ENCODE data around the gene CELA3B. TPM values are rescaled to one million over a fixed set of nuclear protein-coding genes. Genes with fewer than 3 reads are reported as not detected.
"Not testable (repeated sequence)": the region's sequence is repeated elsewhere in the genome, so short reads cannot be mapped to it uniquely, and the experiment has no call there.

CELA3B gene
- total and polyA plus RNA-seq, 2 donors (not counting 1 experiment from before 2014, with no cell fraction given): not detected

DNA sequence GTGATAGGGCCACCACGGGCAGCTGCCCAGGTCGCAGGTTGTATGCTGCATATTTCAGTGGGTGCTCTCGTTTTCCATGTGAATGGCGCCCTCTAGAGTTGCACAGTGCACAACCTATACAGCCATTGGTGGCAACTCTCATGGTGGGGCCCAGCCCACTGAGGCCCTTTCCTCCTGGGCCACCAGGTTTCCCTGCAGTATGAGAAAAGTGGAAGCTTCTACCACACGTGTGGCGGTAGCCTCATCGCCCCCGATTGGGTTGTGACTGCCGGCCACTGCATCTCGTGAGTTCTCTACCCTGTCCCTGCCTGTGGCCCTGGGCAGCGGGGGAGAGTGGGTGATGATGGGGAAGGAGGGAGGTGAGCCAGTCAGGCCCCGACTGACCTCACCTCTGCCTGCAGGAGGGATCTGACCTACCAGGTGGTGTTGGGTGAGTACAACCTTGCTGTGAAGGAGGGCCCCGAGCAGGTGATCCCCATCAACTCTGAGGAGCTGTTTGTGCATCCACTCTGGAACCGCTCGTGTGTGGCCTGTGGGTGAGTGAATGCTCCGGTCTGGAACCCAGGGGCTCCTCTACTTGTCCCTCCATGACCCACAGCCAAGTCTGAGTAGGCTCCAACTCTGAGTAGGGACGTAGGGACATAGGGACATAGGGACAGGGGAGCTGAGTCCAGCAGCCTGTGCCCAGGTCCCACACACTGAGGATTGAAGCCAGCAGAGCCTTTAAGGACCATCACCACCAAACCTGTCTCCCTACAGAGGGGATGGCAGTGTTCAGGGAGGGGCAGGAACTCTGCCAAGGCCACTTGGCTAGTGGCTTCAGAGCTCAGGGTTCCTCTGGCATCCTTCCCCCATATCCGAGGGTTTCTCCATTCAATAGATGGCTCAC lies 28.7 kb downstream of the CELA3B start:
- H3K9ac ChIP-seq (ENCODE audit: insufficient read depth, low read length); H3K4me3 ChIP-seq (replicated peaks in 1 of 4; ENCODE audit: control extremely low read depth in 1 of 4, insufficient read depth in 1 of 4, low read depth in 3 of 4, low read length in 4 of 4); H3K4me2 ChIP-seq (ENCODE audit: extremely low read depth, insufficient read depth, low read length); H3K9me3 ChIP-seq (ENCODE audit: control insufficient read depth, insufficient read depth, low read depth, low read length); H3K36me3 ChIP-seq (ENCODE audit: control insufficient read depth, insufficient read depth, low read length); H4K20me1 ChIP-seq (ENCODE audit: control insufficient read depth, extremely low read depth, insufficient read depth, low read length); H3K27ac ChIP-seq (ENCODE audit: insufficient read depth, low read length); H3K79me2 ChIP-seq (ENCODE audit: control insufficient read depth, insufficient read depth, low read length); H2AFZ ChIP-seq (ENCODE audit: low read length); H3K27me3 ChIP-seq (ENCODE audit: control insufficient read depth, insufficient read depth, low read length); H3K4me1 ChIP-seq (ENCODE audit: control insufficient read depth, extremely low read depth, insufficient read depth, low read length): not testable (repeated sequence)
- TF ChIP-seq, protein P1, sequence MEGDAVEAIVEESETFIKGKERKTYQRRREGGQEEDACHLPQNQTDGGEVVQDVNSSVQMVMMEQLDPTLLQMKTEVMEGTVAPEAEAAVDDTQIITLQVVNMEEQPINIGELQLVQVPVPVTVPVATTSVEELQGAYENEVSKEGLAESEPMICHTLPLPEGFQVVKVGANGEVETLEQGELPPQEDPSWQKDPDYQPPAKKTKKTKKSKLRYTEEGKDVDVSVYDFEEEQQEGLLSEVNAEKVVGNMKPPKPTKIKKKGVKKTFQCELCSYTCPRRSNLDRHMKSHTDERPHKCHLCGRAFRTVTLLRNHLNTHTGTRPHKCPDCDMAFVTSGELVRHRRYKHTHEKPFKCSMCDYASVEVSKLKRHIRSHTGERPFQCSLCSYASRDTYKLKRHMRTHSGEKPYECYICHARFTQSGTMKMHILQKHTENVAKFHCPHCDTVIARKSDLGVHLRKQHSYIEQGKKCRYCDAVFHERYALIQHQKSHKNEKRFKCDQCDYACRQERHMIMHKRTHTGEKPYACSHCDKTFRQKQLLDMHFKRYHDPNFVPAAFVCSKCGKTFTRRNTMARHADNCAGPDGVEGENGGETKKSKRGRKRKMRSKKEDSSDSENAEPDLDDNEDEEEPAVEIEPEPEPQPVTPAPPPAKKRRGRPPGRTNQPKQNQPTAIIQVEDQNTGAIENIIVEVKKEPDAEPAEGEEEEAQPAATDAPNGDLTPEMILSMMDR (conservative IDR thresholded peaks at IDR 0.05 in 1 of 2, IDR thresholded peaks at IDR 0.05 in 1 of 2; ENCODE audit: low read depth in 1 of 2, low read length in 2 of 2): peak; percentile 17 to 21
- peak; percentile 8 to 22 for DNase-seq (ENCODE audit: low read depth in 2 of 2)

- H3K27me3 ChIP-seq (ENCODE audit: control insufficient read depth, insufficient read depth, low read length); H3K36me3 ChIP-seq (ENCODE audit: control insufficient read depth, insufficient read depth, low read length); H3K79me2 ChIP-seq (ENCODE audit: control insufficient read depth, insufficient read depth, low read length); H3K27ac ChIP-seq (ENCODE audit: insufficient read depth, low read length); H3K4me2 ChIP-seq (ENCODE audit: extremely low read depth, insufficient read depth, low read length); DNase-seq (ENCODE audit: low read depth in 2 of 2); H3K9ac ChIP-seq (ENCODE audit: insufficient read depth, low read length); H3K4me3 ChIP-seq (replicated peaks in 1 of 4; ENCODE audit: control extremely low read depth in 1 of 4, insufficient read depth in 1 of 4, low read depth in 3 of 4, low read length in 4 of 4); H4K20me1 ChIP-seq (ENCODE audit: control insufficient read depth, extremely low read depth, insufficient read depth, low read length); H3K4me1 ChIP-seq (ENCODE audit: control insufficient read depth, extremely low read depth, insufficient read depth, low read length); H3K9me3 ChIP-seq (ENCODE audit: control insufficient read depth, insufficient read depth, low read depth, low read length); H2AFZ ChIP-seq (ENCODE audit: low read length): not testable (repeated sequence)
Observed at GRCh38 chr1:22006736-22007135, 29.9 kb downstream of the CELA3B start.

GRCh38 chr1:22007262-22007661 lies 30.4 kb downstream of the CELA3B start:
- DNase-seq (ENCODE audit: low read depth in 2 of 2); H3K9me3 ChIP-seq (ENCODE audit: control insufficient read depth, insufficient read depth, low read depth, low read length); H3K4me3 ChIP-seq (replicated peaks in 1 of 4; ENCODE audit: control extremely low read depth in 1 of 4, insufficient read depth in 1 of 4, low read depth in 3 of 4, low read length in 4 of 4); H3K27ac ChIP-seq (ENCODE audit: insufficient read depth, low read length); H2AFZ ChIP-seq (ENCODE audit: low read length); H3K79me2 ChIP-seq (ENCODE audit: control insufficient read depth, insufficient read depth, low read length); H3K36me3 ChIP-seq (ENCODE audit: control insufficient read depth, insufficient read depth, low read length); H3K27me3 ChIP-seq (ENCODE audit: control insufficient read depth, insufficient read depth, low read length); H3K4me1 ChIP-seq (ENCODE audit: control insufficient read depth, extremely low read depth, insufficient read depth, low read length); H3K4me2 ChIP-seq (ENCODE audit: extremely low read depth, insufficient read depth, low read length); H3K9ac ChIP-seq (ENCODE audit: insufficient read depth, low read length); H4K20me1 ChIP-seq (ENCODE audit: control insufficient read depth, extremely low read depth, insufficient read depth, low read length): not testable (repeated sequence)

DNA sequence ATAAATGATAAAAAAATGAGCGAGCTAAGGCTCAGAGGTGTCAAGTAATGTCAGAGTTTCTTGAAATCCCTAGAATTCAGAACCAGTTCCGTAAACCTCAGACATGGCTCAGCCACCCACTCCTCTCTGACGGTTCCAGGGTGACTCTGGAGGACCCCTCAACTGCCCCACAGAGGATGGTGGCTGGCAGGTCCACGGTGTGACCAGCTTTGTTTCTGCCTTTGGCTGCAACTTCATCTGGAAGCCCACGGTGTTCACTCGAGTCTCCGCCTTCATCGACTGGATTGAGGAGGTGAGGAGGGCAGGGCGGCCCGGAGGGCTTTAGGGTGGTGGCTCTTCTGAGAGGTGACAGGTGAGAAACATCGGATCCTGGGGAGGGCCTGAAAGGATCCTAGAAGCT lies 32.7 kb downstream of the CELA3B start:
- H4K20me1 ChIP-seq (ENCODE audit: control insufficient read depth, extremely low read depth, insufficient read depth, low read length); DNase-seq (ENCODE audit: low read depth in 2 of 2); H3K4me3 ChIP-seq (replicated peaks in 1 of 4; ENCODE audit: control extremely low read depth in 1 of 4, insufficient read depth in 1 of 4, low read depth in 3 of 4, low read length in 4 of 4); H3K9ac ChIP-seq (ENCODE audit: insufficient read depth, low read length); H3K27me3 ChIP-seq (ENCODE audit: control insufficient read depth, insufficient read depth, low read length); H3K79me2 ChIP-seq (ENCODE audit: control insufficient read depth, insufficient read depth, low read length); H3K27ac ChIP-seq (ENCODE audit: insufficient read depth, low read length); H3K4me2 ChIP-seq (ENCODE audit: extremely low read depth, insufficient read depth, low read length); H3K4me1 ChIP-seq (ENCODE audit: control insufficient read depth, extremely low read depth, insufficient read depth, low read length); H3K9me3 ChIP-seq (ENCODE audit: control insufficient read depth, insufficient read depth, low read depth, low read length); H3K36me3 ChIP-seq (ENCODE audit: control insufficient read depth, insufficient read depth, low read length); H2AFZ ChIP-seq (ENCODE audit: low read length): not testable (repeated sequence)

- DNase-seq (ENCODE audit: low read depth in 2 of 2); H3K27ac ChIP-seq (ENCODE audit: insufficient read depth, low read length); H3K36me3 ChIP-seq (ENCODE audit: control insufficient read depth, insufficient read depth, low read length); H3K4me3 ChIP-seq (replicated peaks in 1 of 4; ENCODE audit: control extremely low read depth in 1 of 4, insufficient read depth in 1 of 4, low read depth in 3 of 4, low read length in 4 of 4); H3K27me3 ChIP-seq (ENCODE audit: control insufficient read depth, insufficient read depth, low read length); H4K20me1 ChIP-seq (ENCODE audit: control insufficient read depth, extremely low read depth, insufficient read depth, low read length); H3K9ac ChIP-seq (ENCODE audit: insufficient read depth, low read length); H3K4me1 ChIP-seq (ENCODE audit: control insufficient read depth, extremely low read depth, insufficient read depth, low read length); H3K4me2 ChIP-seq (ENCODE audit: extremely low read depth, insufficient read depth, low read length); H2AFZ ChIP-seq (ENCODE audit: low read length); H3K79me2 ChIP-seq (ENCODE audit: control insufficient read depth, insufficient read depth, low read length); H3K9me3 ChIP-seq (ENCODE audit: control insufficient read depth, insufficient read depth, low read depth, low read length): not testable (repeated sequence)
Observed at GRCh38 chr1:22012752-22013151, 35.9 kb downstream of the CELA3B start.

DNA sequence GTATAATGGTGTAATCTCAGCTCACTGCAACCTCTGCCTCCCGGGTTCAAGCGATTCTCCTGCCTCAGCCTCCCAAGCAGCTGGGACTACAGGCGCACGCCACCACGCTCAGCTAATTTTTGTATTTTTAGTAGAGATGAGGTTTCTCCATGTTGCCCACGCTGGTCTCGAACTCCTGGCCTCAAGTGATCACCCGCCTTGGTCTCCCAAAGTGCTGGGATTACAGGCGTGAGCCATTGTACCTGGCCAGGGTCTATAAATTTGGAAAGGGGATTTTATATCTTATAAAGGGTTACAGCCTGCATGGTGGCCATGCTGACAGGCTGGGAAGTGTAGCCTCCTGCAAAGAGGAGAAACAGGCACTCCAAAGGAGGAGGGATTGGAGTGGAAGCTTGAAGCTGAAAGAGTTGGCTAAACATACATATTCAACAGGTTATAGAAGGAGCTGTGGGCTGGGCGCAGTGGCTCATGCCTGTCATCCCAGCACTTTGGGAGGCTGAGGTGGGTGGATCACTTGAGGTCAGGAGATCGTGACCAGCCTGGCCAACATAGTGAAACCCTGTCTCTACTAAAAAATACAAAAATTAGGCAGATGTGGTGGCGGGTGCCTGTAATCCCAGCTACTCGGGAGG lies 37.9 kb downstream of the CELA3B start:
- not testable (repeated sequence) for H3K4me3 ChIP-seq (replicated peaks in 1 of 4; ENCODE audit: control extremely low read depth in 1 of 4, insufficient read depth in 1 of 4, low read depth in 3 of 4, low read length in 4 of 4); H3K9ac ChIP-seq (ENCODE audit: insufficient read depth, low read length); H3K36me3 ChIP-seq (ENCODE audit: control insufficient read depth, insufficient read depth, low read length); H3K27me3 ChIP-seq (ENCODE audit: control insufficient read depth, insufficient read depth, low read length); H3K9me3 ChIP-seq (ENCODE audit: control insufficient read depth, insufficient read depth, low read depth, low read length); H3K79me2 ChIP-seq (ENCODE audit: control insufficient read depth, insufficient read depth, low read length); H2AFZ ChIP-seq (ENCODE audit: low read length); H3K4me1 ChIP-seq (ENCODE audit: control insufficient read depth, extremely low read depth, insufficient read depth, low read length); H3K27ac ChIP-seq (ENCODE audit: insufficient read depth, low read length); H4K20me1 ChIP-seq (ENCODE audit: control insufficient read depth, extremely low read depth, insufficient read depth, low read length); H3K4me2 ChIP-seq (ENCODE audit: extremely low read depth, insufficient read depth, low read length); DNase-seq (ENCODE audit: low read depth in 2 of 2)
